C1 segment of cervical spinal cord (tissue), 14 donors: ENCODE data around the gene ATF6B.
"Not testable (repeated sequence)": the region's sequence is repeated elsewhere in the genome, so short reads cannot be mapped to it uniquely, and the experiment has no call there.

ENCODE experiments used
- DNase-seq, 14 donors: peaks; one replicate each; lab custom pipeline; 2025; lab: John Stamatoyannopoulos, UW

The ATF6B gene

DNA sequence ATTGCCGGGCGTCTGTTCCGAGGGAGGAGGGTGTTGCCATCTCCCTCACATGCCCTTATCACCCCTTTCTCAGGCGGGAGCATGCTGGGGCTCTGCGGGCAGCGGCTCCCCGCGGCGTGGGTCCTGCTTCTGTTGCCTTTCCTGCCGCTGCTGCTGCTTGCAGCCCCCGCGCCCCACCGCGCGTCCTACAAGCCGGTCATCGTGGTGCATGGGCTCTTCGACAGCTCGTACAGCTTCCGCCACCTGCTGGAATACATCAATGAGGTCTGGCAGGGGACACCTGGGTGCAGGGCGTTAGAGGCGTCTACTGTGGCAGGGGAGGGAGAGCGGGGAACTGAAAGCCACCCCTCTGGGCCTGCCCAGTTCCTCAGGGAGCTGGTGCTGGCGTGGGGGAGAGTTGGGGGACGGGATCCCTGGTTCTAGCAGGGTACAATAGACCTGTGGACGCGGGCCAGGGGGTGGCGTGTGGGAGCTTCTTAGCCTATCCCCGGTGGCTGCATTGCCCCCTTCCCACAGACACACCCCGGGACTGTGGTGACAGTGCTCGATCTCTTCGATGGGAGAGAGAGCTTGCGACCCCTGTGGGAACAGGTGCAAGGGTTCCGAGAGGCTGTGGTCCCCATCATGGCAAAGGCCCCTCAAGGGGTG, 26.6 kb upstream of the ATF6B start:
- DNase-seq: peak in 7 of 14 donors; percentile 50 to 76 (median 63)

DNA sequence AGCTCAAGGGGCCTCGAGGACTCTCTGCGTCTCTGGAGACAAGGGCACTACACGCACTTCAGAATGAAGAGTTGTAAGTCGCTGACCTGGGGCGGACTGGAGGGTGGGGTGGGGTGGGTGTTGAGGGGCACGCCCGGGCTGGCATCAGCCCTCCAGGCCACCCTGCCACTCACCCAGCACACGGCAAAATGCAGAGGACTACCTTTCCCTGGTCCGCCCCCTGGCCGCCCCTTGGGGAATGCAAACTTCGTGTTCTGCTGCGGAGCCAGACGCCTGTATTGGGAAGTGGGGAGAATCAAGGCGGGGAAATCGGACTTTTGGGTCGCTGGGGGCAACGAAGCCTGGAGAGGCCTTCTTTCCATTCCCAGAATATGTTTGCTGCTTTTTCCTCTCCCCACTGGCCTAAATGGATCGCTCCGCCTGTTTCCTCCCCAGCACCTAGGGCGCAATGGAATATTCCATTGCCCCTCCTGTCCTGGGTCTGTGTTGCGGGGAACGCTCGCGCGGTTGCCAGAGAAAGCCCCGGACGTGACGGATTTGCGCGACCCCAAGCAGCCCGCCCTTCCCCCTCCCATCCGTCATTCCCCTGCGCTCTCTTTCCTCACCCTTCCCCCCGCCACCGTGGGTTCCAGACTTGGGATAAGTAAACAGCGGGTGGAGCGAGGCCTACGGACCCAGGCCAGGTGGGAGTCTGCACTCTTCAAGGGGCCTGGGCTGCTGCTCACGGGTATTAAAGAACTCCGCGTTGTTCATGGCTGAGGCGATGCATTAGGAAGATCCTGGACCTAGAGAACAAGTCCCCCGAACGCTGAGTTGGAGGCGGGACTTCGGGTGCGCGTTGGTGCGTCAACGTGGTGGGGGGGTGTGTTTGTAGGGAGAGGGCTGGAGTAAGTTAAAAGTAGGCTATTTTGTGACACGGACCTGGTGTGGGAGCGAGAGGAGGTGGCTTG, 25.8 kb upstream of the ATF6B start, which contains the start of gene PPT2:
Gene PPT2, plus strand, starts transcription at position 578 of the 950 bp plus-strand sequence. CDS start 454 bp downstream, outside the sequence.
- peak in 13 of 14 donors; percentile 51 to 94 (median 78) for DNase-seq

DNA sequence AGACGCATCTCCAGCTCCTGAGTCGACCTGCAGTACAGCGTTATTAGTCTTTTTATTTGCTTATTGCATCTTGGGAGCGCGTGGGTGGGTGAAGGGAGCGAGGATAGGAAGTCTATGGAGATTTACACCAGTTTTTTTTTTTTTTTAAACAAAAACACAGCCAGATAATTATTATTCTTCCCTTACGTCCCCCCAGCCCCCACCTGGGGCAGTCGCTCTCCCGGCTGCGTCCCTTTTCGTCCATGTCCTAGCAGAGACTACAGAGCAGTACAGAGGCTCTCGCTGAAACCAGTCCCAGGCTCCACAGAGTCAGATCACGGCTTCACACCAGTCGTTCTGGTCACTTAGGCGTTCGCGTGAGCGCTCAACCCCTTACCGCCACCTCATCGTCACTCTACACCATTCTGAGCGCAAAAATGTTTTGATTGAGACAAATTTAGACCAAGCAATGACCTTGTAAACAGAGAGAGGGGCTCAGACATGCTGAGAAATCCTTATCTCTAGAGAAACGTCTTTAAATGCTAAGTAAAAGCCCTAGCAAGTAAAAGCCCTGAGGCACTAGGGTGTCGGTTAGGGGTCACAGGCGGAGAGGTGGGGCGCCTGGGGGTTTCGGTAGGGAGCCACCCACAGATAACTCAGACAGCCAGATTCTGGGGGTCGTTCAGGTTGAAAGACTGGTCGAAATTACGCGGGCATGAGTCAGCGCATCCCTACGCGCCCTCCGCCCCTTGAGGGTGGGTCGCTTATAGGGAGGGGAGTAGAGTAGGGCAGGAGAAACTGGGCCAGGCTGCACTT, 24.9 kb upstream of the ATF6B start:
- peak in 4 of 14 donors; percentile 25 to 62 (median 46) for DNase-seq

DNA sequence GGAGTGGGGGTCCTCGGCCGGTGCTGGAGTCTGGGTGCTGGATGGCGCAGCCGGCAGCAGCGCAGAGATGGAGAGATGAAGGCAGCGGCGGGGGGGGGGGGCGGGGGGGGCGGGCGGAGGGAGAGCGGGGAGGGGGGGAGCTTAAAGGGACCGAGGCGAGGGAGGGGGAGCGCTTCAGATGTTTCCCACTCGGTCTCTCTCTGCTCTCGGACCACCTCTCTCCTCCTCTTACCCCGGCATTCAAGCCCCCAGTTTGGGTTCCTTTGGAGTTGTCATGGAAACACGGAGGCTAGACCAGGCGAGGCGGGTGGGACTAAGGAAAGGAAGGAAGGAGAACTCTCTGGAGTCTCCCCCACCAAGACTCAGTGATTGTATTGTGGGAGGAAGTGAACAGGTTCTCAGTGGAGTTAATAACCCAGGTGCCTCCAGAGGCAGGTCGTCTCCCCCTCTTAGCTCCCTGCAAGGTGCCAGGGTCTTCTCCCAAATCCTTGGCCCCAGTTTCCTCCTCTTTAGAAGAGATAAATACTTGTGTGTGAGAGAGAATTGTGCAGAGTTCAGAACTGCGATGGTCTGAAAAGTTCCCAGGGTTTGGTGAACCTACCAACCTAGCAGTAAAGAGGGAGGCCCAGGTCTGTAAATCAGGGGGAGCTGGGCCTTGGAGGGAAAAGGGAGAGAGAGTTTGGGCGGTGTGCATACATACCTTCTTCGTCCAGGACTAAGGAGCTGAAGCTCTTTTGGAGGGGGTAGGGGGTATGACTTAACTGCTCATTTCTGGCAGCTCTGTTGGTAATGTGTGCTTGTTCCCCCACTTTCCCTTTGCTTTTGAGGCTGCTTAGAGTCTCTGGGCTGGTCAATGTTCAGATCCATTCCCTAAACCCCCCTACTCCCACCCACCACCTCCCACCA, 24.1 kb upstream of the ATF6B start, which contains the start of gene PRRT1:
Gene PRRT1, minus strand, starts transcription at position 77 of the 906 bp plus-strand sequence. CDS start 112 bp downstream, outside the sequence.
- peak in 4 of 14 donors; percentile 25 to 63 (median 42) for DNase-seq

DNA sequence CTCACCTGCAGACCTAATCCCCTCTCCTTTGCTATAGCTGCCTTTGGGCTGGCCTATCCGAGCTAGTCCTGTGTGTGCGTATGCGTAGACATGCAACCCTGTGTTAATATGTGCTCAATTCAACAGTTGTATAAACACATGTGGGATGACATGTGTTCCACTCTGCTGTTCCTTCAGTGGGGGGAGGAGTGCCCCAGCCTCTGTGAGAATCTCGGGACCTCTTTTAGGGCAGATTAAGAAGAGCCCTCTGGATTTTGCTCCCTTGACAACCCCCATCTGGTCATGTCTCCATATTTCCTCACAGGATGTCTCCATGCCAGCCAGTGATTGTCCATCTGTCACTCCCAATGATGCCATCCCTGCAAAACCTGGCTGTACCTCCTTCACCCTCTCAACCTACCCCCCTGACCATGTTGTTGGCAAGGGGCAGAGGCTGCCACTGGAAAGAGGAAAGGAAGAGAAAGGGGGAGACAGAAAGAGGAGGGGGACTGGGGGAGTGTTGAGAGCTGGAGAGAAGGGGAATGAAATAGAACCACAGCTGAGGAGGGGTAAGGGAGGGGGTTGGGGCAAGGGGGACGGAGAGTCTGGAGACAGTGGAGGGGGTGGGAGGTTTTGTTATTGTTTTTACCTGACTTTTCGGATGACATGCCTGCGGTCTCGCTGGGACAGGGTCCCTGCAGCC, 23.3 kb upstream of the ATF6B start:
- peak in 3 of 14 donors; percentile 20 to 91 (median 31) for DNase-seq

DNA sequence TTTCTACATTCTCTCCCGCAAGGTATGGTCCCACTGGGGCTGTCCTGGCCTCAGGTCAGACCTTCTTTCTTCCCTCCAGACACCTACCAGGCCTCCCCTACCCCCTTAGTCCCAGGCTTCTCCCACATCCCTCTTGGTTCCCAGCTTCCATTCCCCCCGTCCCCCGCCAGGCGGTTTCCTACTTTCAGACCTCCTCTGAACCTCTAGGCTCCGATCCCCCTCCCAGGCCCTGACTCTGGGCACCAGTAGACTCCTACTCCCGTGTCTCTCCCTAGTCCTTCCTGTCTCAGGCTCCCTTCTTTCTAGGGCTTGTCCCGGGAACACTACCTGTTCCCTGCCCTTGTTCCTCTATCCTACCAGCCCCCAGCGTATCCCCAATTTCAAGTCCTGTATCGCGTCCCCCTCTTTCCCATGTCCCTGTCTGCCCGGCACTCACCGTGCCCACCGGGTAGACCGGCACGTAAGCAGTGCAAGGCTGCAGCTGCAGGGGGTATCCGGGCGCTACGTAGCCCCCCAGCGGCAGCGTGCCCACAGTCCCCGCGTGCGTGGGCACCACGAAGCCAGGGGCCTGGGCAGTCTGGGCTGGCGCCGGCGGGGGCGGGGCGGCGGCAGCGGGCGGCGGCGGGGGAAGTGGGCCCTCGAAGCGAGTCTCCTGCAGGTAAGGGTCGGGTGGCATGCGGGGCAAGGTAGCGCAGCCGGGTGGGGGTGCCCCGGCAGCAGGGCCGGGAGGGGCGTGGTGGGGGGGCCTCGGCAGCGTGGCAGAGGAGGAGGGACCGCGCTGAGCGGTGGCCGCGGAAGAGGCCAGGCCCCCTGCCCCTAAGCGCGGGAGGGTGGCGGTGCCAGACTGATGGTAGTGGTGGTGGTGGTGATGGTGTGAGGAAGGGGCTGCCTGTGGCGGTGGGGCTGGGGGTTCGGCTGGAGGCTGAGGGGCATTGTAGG, 22.2 kb upstream of the ATF6B start:
- DNase-seq: no peak

DNA sequence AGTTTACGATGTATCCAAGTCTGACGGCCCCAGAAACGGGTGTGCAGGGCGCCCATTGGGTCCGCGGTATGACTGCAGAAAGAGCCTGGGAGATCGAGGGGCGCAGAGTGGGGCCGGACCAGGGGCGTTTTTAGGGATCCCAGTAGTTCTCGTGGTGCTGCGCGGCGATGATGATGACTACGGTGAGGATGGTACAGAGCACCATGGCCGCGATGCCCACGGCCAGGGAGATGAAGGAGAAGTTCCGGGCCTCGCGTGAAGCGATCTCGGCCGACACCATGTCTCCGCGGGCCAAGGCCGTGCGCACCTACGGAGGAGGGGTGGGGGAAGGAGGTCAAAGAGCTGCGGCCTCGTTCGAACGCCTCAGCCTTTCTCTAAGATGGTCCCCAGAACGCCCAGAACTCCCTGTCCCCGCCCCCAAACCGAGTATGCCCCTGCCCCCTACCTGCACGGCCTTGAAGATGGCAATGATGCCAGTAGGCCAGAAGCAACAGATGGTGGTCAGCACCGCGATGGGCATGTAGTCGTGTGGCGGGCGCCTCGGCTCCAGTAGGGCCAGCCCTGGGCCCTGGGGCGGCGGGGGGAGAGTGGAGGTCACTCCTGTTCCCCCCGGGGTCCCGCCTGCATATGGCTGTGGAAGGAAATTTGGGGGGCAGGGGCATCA, 21.2 kb upstream of the ATF6B start:
- DNase-seq: peak in 1 of 14 donors; percentile 10

DNA sequence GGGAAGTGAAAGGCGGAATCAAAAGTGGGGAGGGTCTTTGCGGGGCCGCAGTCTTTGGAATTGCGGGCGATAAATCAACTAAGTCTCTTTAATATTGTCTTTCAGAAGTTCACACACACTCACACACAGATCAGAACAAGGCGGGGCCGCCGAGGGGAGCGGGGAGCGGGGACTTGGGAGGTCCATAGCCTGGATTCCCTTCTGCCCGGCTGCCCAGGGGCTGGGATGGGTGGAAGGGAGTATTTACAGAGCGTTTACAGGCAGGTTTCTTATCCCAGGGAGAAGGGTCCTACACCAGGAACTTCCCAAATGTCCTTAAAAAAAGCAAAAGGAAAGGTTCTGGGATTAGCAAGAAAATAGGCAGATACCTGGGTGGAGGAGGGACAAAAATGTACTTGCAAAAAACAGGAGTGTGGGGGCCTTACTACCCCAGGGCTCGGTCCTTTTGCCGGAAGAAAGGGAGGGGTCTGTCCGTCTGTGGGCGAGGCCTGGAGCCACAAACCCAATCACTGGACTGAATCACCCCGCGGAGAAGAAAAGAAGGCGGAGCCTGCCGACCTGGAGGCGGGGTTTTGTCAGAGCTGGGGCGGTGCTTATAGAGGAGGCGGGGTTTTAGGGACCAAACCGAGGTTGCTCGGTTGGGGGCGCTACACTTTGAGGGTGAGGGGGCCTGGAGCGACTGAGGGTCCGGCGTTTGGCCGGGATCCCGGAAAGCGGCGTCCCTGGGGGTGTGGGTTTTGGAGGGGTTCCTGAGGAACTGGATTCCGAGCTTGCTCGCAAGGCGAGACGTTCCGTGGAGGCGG, 20.4 kb upstream of the ATF6B start:
- DNase-seq: peak in 7 of 14 donors; percentile 19 to 38 (median 33)

DNA sequence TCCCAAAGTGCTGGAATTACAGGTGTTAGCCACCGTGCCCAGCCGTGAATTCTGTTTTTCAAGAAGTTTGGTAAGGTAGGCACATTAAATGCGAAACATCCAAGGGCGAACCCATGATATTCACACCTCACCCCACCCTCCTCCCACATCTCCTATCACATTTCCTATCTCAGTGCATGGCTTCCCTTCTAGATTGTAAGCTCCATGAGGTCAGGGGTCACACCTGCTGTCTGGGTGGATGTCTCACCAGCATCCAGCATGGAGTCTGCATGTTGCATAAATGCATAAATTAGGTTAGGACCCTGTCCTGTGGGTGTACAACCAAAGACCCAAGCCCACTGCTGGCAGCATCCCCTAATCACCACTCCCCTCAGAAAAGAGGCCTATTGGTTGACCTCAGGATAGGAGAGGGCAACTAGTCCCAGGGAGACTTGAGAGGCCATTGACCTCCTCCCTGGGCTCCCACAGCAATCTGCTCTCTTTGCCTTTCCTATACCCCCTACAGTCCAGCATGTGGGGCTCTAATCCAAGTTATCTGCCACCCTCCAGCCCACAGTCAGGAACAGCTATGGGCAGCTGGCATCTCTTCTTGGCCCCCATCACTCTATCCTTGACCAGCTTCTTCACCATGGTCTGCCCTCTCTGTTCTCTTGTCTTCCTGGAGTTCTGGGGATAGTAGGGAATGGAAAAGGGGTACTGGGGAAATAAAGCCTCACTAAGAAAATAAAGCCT, 19.5 kb upstream of the ATF6B start:
- no peak for DNase-seq

DNA sequence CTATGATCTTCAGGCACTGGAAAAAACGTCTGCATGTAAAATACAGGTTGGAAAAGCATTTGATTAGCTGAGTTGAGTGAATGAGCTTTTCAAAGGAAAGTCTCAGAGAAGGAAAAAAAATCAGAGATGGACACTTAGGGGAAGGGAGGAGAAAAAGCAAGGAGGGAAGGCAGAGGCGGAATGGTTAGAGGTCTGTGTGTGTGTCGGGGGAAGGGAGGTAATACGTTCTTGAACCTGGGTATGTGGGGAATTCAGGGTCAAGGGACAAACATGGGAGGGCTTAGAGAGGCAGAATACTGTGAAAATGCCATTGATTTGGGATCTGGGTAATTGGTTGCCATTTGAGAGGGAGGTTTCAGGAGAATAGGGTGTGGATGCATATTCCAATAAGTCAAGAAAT, 18.6 kb upstream of the ATF6B start:
- no peak for DNase-seq

DNA sequence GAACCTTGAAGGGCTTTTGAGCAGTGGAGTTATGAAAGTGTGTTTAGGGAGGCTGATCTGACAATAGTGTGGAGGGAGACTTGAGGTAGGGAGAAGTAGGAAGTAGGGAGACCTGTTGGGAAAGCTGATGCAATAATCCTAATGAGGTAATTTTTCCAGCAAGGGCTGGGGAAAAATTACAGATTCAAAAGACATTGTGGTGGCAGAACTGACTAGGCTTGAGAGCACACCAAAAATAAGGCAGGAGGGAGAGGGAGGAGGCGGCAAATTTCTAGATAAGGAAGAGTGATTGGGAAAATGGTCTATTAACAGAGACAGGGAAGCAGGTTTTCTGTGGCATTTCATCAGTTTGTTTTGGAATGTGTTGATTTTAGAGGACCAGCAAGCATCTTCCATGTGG, 18.2 kb upstream of the ATF6B start:
- no peak for DNase-seq

DNA sequence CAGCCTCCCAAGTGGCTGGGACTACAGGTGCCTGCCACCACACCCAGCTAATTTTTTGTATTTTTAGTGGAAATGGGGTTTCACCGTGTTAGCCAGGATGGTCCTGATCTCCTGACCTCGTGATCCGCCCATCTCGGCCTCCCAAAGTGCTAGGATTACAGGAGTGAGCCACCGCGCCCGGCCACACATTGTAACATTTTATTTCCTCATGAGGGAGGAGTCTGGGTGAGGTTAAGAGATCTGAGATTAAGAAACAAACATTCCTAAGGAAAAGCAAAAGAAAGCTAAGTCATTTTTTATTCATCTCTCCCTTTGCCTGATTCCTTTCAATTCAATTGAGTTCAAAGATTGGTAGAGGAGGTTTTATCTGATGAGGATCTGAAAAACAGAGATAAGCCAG, 16.2 kb upstream of the ATF6B start:
- not testable (repeated sequence) for DNase-seq

DNA sequence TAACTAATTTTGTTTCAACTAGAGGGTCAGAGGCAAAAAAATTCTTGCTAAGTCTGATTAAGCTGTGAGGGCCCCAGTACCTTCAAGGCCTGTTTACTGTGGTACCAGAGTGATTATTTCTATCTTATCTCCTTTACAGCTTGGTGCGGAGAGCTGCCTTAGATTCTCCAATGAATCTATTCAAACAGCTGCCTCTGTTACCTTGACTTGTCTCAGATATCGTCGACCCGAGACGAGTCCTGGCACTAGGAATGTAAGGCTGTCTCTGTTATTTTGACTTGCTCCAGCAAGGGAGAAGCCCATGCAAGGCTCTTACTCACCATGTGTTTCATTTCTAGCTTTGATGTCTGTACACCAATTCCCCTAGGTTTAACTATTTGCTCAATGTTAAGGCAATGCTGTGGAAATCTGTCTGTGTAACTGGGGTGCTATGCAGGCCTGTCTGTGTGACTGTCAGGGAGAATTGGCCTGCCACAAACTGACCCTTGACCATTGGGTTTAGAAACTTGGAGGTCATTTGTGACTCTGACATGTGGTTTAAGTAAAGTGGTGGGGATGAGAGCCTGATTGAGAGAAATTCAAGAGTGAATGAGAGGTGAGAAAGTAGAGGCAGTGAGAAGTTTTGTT, 12.5 kb upstream of the ATF6B start:
- DNase-seq: no peak

DNA sequence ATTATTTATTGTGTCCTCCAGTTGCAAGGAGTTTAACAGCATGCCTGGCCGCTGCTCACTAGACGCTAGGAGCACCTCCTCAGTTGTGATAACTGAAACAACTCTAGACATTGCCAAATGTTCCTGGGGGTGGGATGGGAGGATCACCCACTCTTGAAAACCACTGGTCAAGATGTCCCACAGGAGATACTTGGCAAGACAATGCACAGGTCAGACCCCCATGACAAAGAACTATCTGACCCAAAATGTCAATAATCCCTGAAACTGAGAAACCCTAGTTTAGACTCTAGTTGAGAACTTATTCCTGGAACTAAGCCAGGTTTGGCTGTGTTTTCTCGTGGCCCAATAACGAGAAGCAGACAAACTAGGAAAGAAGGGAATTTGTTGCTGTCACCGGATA, 11.5 kb upstream of the ATF6B start:
- no peak for DNase-seq

DNA sequence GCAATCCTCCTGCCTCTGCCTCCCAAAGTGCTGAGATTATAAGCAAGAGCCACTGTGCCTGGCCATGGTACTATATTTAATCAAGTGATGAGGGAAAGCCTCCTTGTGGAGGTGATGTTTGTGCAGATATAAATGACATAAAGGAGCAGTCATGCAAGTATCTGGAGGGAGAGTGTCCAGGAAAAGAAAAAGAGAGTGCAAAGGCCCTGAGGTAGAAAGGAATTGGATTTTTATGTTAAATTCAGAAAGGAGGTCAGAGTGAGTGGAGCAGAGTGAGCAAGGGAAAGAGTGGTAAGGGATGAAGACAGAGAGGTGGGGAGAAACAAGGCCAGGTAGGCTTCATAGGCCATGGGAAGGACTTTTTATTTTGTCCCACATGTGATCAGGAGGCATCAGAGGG, 9.4 kb upstream of the ATF6B start:
- no peak for DNase-seq

DNA sequence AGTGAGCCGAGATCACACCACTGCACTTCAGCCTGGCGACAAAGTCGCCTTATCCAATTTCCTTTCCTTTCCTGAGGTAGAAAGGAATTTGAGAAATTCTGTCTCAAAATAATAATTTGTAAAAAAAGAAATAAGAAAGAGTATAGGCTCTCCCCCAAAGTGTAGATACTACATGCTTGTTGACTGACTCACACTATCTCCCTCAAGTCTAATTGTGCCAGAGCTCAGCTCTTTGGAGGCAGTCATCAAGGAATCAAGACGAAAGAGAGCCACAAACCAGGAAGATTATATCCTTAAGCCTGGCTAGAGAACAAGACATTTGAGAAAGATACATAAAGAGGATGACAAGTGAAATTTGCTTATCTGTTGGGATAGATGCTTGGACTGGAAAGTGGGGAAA, 5.7 kb upstream of the ATF6B start:
- DNase-seq: no peak
